KMS-11 (cell line): ENCODE data around the gene MAP4K3.
"Not testable (repeated sequence)": the region's sequence is repeated elsewhere in the genome, so short reads cannot be mapped to it uniquely, and the experiment has no call there.

Experiments used
- H2AFZ ChIP-seq: fragments of 200-600 bp; sonication (generic); 2 replicates; pipeline ENCODE4 v1.6.1; 2016; ENCODE audit warnings: antibody characterized with exemption, mixed run types, low read depth
- H3K27ac ChIP-seq: fragments of 200-600 bp; sonication (generic); 2 replicates; pipeline ENCODE4 v1.6.1; 2016; ENCODE audit warnings: mild to moderate bottlenecking, mixed run types
- H3K27me3 ChIP-seq: fragments of 200-600 bp; sonication (generic); 2 replicates; pipeline ENCODE4 v1.6.1; 2017; ENCODE audit warnings: mild to moderate bottlenecking, low read depth, mixed run types, moderate library complexity; ENCODE audit not compliant: insufficient read depth
- H3K36me3 ChIP-seq: fragments of 200-600 bp; sonication (generic); 2 replicates; pipeline ENCODE4 v1.6.1; 2017; ENCODE audit warnings: mild to moderate bottlenecking, mixed run types; ENCODE audit not compliant: insufficient read depth
- H3K4me1 ChIP-seq: fragments of 200-600 bp; sonication (generic); 2 replicates; pipeline ENCODE4 v1.6.1; 2016; ENCODE audit warnings: mild to moderate bottlenecking, low read depth, mixed run types; ENCODE audit not compliant: poor library complexity, severe bottlenecking
- H3K4me2 ChIP-seq: fragments of 200-600 bp; sonication (generic); 2 replicates; pipeline ENCODE4 v1.7.0; 2016; ENCODE audit warnings: mild to moderate bottlenecking, mixed run types
- H3K4me3 ChIP-seq: fragments of 200-600 bp; sonication (generic); IDR thresholded peaks from 2 replicates; pipeline ENCODE4 v1.6.1; 2017; ENCODE audit warnings: low read depth, low read length, mixed read lengths; ENCODE audit not compliant: insufficient read depth
- H3K79me2 ChIP-seq: fragments of 200-600 bp; sonication (generic); 2 replicates; pipeline ENCODE4 v1.6.1; 2016; ENCODE audit warnings: low read depth, mixed run types; ENCODE audit not compliant: insufficient read depth
- H3K9ac ChIP-seq: fragments of 200-600 bp; sonication (generic); 2 replicates; pipeline ENCODE4 v1.6.1; 2016; ENCODE audit warnings: mild to moderate bottlenecking, mixed run types
- H4K20me1 ChIP-seq: fragments of 200-600 bp; sonication (generic); 2 replicates; pipeline ENCODE4 v1.6.1; 2016; ENCODE audit warnings: mild to moderate bottlenecking, mixed run types; ENCODE audit not compliant: insufficient read depth
- CTCF ChIP-seq: fragments of 200-600 bp; sonication (generic); conservative IDR thresholded peaks from 2 replicates; pipeline ENCODE4 v1.6.1; 2017; ENCODE audit warnings: low read depth, mild to moderate bottlenecking, antibody characterized with exemption, low read length, moderate library complexity, mixed read lengths

The MAP4K3 gene

DNA sequence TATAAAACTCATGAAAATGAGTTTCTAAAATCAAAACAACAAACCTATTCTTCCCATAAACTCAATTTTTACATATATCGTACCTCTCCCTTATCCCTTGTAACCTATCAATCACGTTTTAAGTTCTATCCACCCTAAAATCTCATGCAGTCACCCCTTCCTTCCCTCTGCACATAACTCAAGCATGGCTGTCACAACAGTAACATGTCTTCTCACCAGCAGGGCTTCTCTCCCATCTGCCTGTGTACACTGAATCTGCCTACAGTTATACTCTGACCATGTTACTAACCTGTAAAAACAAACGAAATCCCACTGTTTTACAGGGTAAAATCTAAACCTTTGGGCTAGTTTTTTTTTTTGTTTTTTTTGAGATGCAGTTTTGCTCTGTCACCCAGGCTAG, 68.2 kb downstream of the MAP4K3 start:
- Histone ChIP-seq H3K79me2 (no peaks in the 10 kb centered on the region), H3K4me3 (no peak overlapping the region), H3K4me2 (no peak overlapping the region), H3K9ac (no peak overlapping the region), H2AFZ (no peak overlapping the region), H3K27me3 (no peaks in the 10 kb centered on the region), H4K20me1 (no peaks in the 10 kb centered on the region), H3K36me3 (no peaks in the 10 kb centered on the region), H3K27ac (no peak overlapping the region), H3K4me1 (no peaks in the 10 kb centered on the region)
- TF ChIP-seq CTCF: no peak

DNA sequence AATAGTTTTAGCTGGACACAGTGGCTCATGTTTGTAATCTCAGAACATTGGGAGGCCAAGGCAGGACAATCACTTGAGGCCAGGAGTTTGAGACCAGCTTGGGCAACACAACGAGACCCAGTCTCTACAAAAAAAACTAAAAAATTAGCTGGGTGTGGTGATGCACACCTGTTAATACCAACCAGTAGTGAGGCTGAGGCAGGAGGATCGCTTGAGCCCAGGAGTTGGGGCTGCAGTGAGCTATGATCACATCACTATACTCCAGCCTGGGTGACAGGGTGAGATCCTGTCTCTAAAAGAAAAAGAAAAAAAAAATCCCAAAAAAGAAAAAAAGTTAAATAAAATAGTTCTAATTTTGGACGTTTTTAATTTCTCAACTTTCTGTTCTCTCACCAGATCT, 68.7 kb downstream of the MAP4K3 start:
- H3K27ac ChIP-seq: no peak overlapping the region
- H4K20me1 ChIP-seq: no peaks in the 10 kb centered on the region
- no peaks in the 10 kb centered on the region for H3K36me3 ChIP-seq
- TF ChIP-seq CTCF: no peak
- no peaks in the 10 kb centered on the region for H3K79me2 ChIP-seq
- no peak overlapping the region for H2AFZ ChIP-seq
- H3K27me3 ChIP-seq: no peaks in the 10 kb centered on the region
- no peak overlapping the region for H3K4me3 ChIP-seq
- H3K9ac ChIP-seq: no peak overlapping the region
- no peaks in the 10 kb centered on the region for H3K4me1 ChIP-seq
- no peak overlapping the region for H3K4me2 ChIP-seq

- Histone ChIP-seq H3K27me3 (no peaks in the 10 kb centered on the region), H4K20me1 (no peaks in the 10 kb centered on the region), H2AFZ (no peak overlapping the region), H3K36me3 (no peaks in the 10 kb centered on the region), H3K4me2 (no peak overlapping the region), H3K79me2 (no peaks in the 10 kb centered on the region), H3K27ac (no peak overlapping the region), H3K4me3 (no peak overlapping the region), H3K4me1 (peaks cover 2% of the 10 kb centered on the region), H3K9ac (no peak overlapping the region)
- TF ChIP-seq CTCF: no peak
These were observed 74.5 kb downstream of the MAP4K3 start for GRCh38 chr2:39362595-39362994.

DNA sequence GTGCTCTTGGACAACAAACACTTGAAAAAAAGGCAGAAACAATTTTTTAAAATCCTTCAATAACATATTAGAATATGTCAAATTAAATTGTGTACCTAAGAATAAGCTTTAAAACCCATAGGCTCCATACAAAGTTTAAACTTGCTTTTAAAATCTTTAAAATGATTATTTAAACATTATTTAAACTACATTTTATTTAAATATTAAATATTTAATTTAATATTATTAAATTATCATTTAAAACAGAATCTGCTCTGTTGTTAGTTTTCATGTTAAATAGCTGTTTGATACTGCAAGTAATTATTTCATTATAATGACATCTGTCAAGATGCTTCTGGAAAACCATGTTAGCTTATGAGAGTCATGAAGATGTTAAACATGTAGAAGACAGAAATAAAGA, 75.6 kb downstream of the MAP4K3 start:
- H3K36me3 ChIP-seq: no peaks in the 10 kb centered on the region
- H3K27ac ChIP-seq: no peak overlapping the region
- no peak overlapping the region for H2AFZ ChIP-seq
- H3K79me2 ChIP-seq: no peaks in the 10 kb centered on the region
- H3K9ac ChIP-seq: no peak overlapping the region
- no peaks in the 10 kb centered on the region for H4K20me1 ChIP-seq
- no peak for TF ChIP-seq CTCF
- H3K4me1 ChIP-seq: peaks cover 13% of the 10 kb centered on the region
- H3K4me3 ChIP-seq: no peak overlapping the region
- H3K4me2 ChIP-seq: no peak overlapping the region
- H3K27me3 ChIP-seq: no peaks in the 10 kb centered on the region

DNA sequence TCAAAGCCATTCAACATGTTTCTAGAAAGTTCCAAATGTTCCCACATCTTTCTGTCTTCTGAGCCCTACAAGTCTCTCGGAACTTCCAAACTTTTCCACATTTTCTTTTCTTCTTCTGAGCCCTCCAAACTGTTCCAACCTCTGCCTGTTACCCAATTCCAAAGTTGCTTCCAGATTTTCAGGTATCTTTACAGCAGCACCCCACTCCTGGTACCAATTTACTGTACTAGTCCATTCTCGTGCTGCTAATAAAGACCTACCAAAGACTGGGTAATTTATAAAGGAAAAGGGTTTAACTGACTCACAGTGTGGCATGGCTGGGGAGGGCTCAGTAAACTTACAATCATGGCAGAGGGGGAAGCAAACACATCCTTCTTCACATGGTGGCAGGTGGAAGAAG, 76.7 kb downstream of the MAP4K3 start:
- not testable (repeated sequence) for H3K36me3 ChIP-seq, H3K79me2 ChIP-seq, H3K4me3 ChIP-seq

More for the DNA sequence above, 76.7 kb downstream of the MAP4K3 start:
- not testable (repeated sequence) for H3K4me2 ChIP-seq, H3K27me3 ChIP-seq, H2AFZ ChIP-seq, H3K27ac ChIP-seq, H4K20me1 ChIP-seq, H3K9ac ChIP-seq
- peaks cover 15% of the 10 kb centered on the region for H3K4me1 ChIP-seq
